Common myeloid progenitor, CD34-positive (primary cell): ENCODE measurements around the gene COL4A3.

Experiments used
- CTCF ChIA-PET: fragments of 350-600 bp; sonication (Branson Sonifier 250); formaldehyde crosslinking; loops from one replicate; lab custom pipeline; 2021; ENCODE audit warnings: antibody characterized with exemption; lab: Charles Lee
- POLR2A ChIA-PET: fragments of 350-600 bp; sonication (Branson Sonifier 250); formaldehyde crosslinking; loops from one replicate; lab custom pipeline; 2021; ENCODE audit warnings: antibody characterized with exemption; lab: Charles Lee
- DNase-seq, 3 donors: peaks; one replicate each; pipeline versions ENCODE4 v3.0.0 to v3.0.0-alpha.2; 2013
- H3K27ac ChIP-seq, 2 experiments: 1 replicate in 1 of 2; 2 replicates in 1 of 2; pipeline ENCODE4 v1.7.0; 2013; ENCODE audit warnings: inconsistent platforms in 2 of 2, low read length in 2 of 2, mild to moderate bottlenecking in 2 of 2, low read depth in 1 of 2, moderate library complexity in 1 of 2; ENCODE audit not compliant: severe bottlenecking in 2 of 2, insufficient read depth in 1 of 2, poor library complexity in 1 of 2
- H3K27me3 ChIP-seq, 5 experiments: replicated peaks in 2 of 5; 1 replicate in 3 of 5; 2 replicates in 2 of 5; pipeline versions ENCODE4 v1.6.1 to v1.7.0; 2013; ENCODE audit warnings: low read length in 4 of 5, mild to moderate bottlenecking in 2 of 5, moderate library complexity in 2 of 5, inconsistent platforms in 1 of 5; ENCODE audit not compliant: insufficient read depth in 5 of 5, control insufficient read depth in 4 of 5
- H3K36me3 ChIP-seq, 4 experiments: 1 replicate in 2 of 4; 2 replicates in 2 of 4; pipeline versions ENCODE4 v1.6.1 to v1.7.0; 2013; ENCODE audit warnings: low read length in 3 of 4, control low read depth in 1 of 4, mild to moderate bottlenecking in 1 of 4; ENCODE audit not compliant: control insufficient read depth in 4 of 4, insufficient read depth in 4 of 4
- H3K4me1 ChIP-seq, 4 experiments: 1 replicate in 3 of 4; 2 replicates in 1 of 4; pipeline versions ENCODE4 v1.6.1 to v1.7.1; 2013; ENCODE audit warnings: low read length in 3 of 4, mild to moderate bottlenecking in 3 of 4, control low read depth in 1 of 4, inconsistent platforms in 1 of 4, moderate library complexity in 1 of 4; ENCODE audit not compliant: control insufficient read depth in 4 of 4, insufficient read depth in 4 of 4; ENCODE audit errors: control extremely low read depth in 1 of 4
- H3K4me3 ChIP-seq, 7 experiments: 1 replicate in 4 of 7; 2 replicates in 3 of 7; pipeline versions ENCODE4 v1.5.1 to v1.7.0; 2013; ENCODE audit warnings: mild to moderate bottlenecking in 7 of 7, low read length in 6 of 7, moderate library complexity in 6 of 7, inconsistent platforms in 2 of 7, low read depth in 2 of 7, control low read depth in 1 of 7; ENCODE audit not compliant: insufficient read depth in 4 of 7, control insufficient read depth in 1 of 7; ENCODE audit errors: extremely low read depth in 1 of 7
- H3K9me3 ChIP-seq, 5 experiments: 1 replicate in 4 of 5; 2 replicates in 1 of 5; pipeline versions ENCODE4 v1.6.1 to v1.7.1; 2013; ENCODE audit warnings: low read length in 4 of 5, mild to moderate bottlenecking in 2 of 5, inconsistent platforms in 1 of 5, low read depth in 1 of 5, moderate library complexity in 1 of 5; ENCODE audit not compliant: control insufficient read depth in 4 of 5, insufficient read depth in 2 of 5; ENCODE audit errors: control extremely low read depth in 1 of 5
- WGBS: methylation state at CpG from one replicate; pipeline ENCODE4 v1.1.5; 2013; ENCODE audit not compliant: insufficient coverage; 5-methylcytosine and 5-hydroxymethylcytosine counted together

The COL4A3 gene

GRCh38 chr2:227344231-227344630 is 179.8 kb downstream of the COL4A3 start:
- peak in 2 of 3 donors; percentile 40 to 51 for DNase-seq
- H3K4me1 ChIP-seq = peaks cover 0 to 2% (median 0%) of the 10 kb centered on the region in 4 experiments
- H3K9me3 ChIP-seq = no peaks in the 10 kb centered on the region
- peaks cover 12 to 38% (median 20%) of the 10 kb centered on the region in 4 experiments for H3K36me3 ChIP-seq
- no peaks in the 10 kb centered on the region for H3K27me3 ChIP-seq
- POLR2A ChIA-PET = no interaction called here
- no peak overlapping the region for H3K4me3 ChIP-seq
- CTCF ChIA-PET = no interaction called here
- no CpG with 5 or more reads among the region's 2 CpGs for WGBS
- no peak overlapping the region for H3K27ac ChIP-seq

- POLR2A ChIA-PET = no interaction called here
- H3K9me3 ChIP-seq = no peaks in the 10 kb centered on the region
- H3K36me3 ChIP-seq = peaks cover 14 to 37% (median 27%) of the 10 kb centered on the region in 4 experiments
- 91% methylated on average over 7 of the region's 7 CpGs for WGBS
- H3K4me1 ChIP-seq = peaks cover 0 to 4% (median 1%) of the 10 kb centered on the region in 4 experiments
- H3K27ac ChIP-seq = no peak overlapping the region
- no peaks in the 10 kb centered on the region for H3K27me3 ChIP-seq
- DNase-seq = no peak
- H3K4me3 ChIP-seq = no peak overlapping the region
- CTCF ChIA-PET = interaction anchor here (0.9 to 1.6 kb wide), 5 partner anchors 9 to 36 kb away, joined by 3 to 5 read pairs (median 3); no protein-coding TSS in a partner anchor
Observed at GRCh38 chr2:227347117-227347516, 182.7 kb downstream of the COL4A3 start.

GRCh38 chr2:227348324-227348723 is 183.9 kb downstream of the COL4A3 start:
- no peak for DNase-seq
- ChIA-PET POLR2A (no interaction called here), CTCF (interaction anchor here (1.1 to 1.6 kb wide), 3 partner anchors 11 to 220 kb away, joined by 3 to 5 read pairs (median 5); no protein-coding TSS in a partner anchor)
- Histone ChIP-seq H3K27me3 (no peaks in the 10 kb centered on the region), H3K9me3 (no peaks in the 10 kb centered on the region), H3K4me3 (no peak overlapping the region), H3K27ac (no peak overlapping the region), H3K4me1 (peaks cover 0 to 4% (median 1%) of the 10 kb centered on the region in 4 experiments), H3K36me3 (peaks cover 14 to 42% (median 26%) of the 10 kb centered on the region in 4 experiments)
- WGBS = 89% methylated on average over 1 of the region's 2 CpGs

- Histone ChIP-seq H3K27me3 (no peaks in the 10 kb centered on the region), H3K36me3 (peaks cover 14 to 42% (median 27%) of the 10 kb centered on the region in 4 experiments), H3K4me1 (peaks cover 0 to 4% (median 0%) of the 10 kb centered on the region in 4 experiments), H3K4me3 (no peak overlapping the region), H3K9me3 (no peaks in the 10 kb centered on the region), H3K27ac (no peak overlapping the region)
- WGBS = 100% methylated on average over 1 of the region's 7 CpGs
- CTCF ChIA-PET = interaction anchor here (1.2 kb wide), 1 partner anchor 28 kb away, joined by 3 read pairs; no protein-coding TSS in a partner anchor
- no peak for DNase-seq
- POLR2A ChIA-PET = no interaction called here
Observed at GRCh38 chr2:227349989-227350612, 185.7 kb downstream of the COL4A3 start.

- DNase-seq = no peak
- Histone ChIP-seq H3K27me3 (no peaks in the 10 kb centered on the region), H3K4me3 (no peak overlapping the region), H3K9me3 (no peaks in the 10 kb centered on the region), H3K36me3 (peaks cover 19 to 47% (median 31%) of the 10 kb centered on the region in 4 experiments), H3K4me1 (peaks cover 0 to 4% (median 0%) of the 10 kb centered on the region in 4 experiments), H3K27ac (no peak overlapping the region)
- POLR2A ChIA-PET = no interaction called here
- CTCF ChIA-PET = interaction anchor here (0.7 to 1.2 kb wide), 3 partner anchors 10 to 257 kb away, joined by 4 to 5 read pairs (median 4); no protein-coding TSS in a partner anchor
- WGBS = 64% methylated on average over 3 of the region's 4 CpGs
Observed at GRCh38 chr2:227351639-227352038, 187.2 kb downstream of the COL4A3 start.

GRCh38 chr2:227360351-227360750 is 195.9 kb downstream of the COL4A3 start:
- Histone ChIP-seq H3K4me1 (no peaks in the 10 kb centered on the region), H3K9me3 (no peaks in the 10 kb centered on the region), H3K4me3 (no peak overlapping the region), H3K27ac (no peak overlapping the region), H3K27me3 (no peaks in the 10 kb centered on the region), H3K36me3 (peaks cover 18 to 44% (median 27%) of the 10 kb centered on the region in 4 experiments)
- 94% methylated on average over 2 of the region's 5 CpGs for WGBS
- DNase-seq = no peak
- ChIA-PET CTCF (interaction anchor here (0.5 to 1.9 kb wide), 2 partner anchors 12 to 376 kb away, joined by 3 to 5 read pairs; no protein-coding TSS in a partner anchor), POLR2A (no interaction called here)

- H3K27me3 ChIP-seq = no peaks in the 10 kb centered on the region
- H3K4me3 ChIP-seq = no peak overlapping the region
- WGBS = 79% methylated on average over 5 of the region's 6 CpGs
- ChIA-PET POLR2A (no interaction called here), CTCF (interaction anchor here (1.4 kb wide), 1 partner anchor 402 kb away, joined by 6 read pairs; no protein-coding TSS in a partner anchor)
- no peaks in the 10 kb centered on the region for H3K9me3 ChIP-seq
- peak in 2 of 3 donors; percentile 23 to 34 for DNase-seq
- peaks cover 5 to 14% (median 7%) of the 10 kb centered on the region in 4 experiments for H3K36me3 ChIP-seq
- peaks cover 0 to 9% (median 0%) of the 10 kb centered on the region in 4 experiments for H3K4me1 ChIP-seq
- H3K27ac ChIP-seq = no peak overlapping the region
Observed at GRCh38 chr2:227363756-227364155, 199.3 kb downstream of the COL4A3 start.
